Activated T-helper 1 cell treated with anti-CD3 and anti-CD28 coated beads, Interleukin-12 subunit alpha, Interleukin-12 subunit beta, Interleukin-2, Interleukin-4 antibody, amounts not matched to agents 30 ng/mL and 10 ng/mL and 1 ng/mL, durations not matched to agents 14 hours and 24 hours and 36 hours (primary cell): ENCODE results near the gene SPATC1L. TPM values are rescaled to one million over a fixed set of nuclear protein-coding genes. Genes with fewer than 3 reads are reported as not detected.
"Not testable (repeated sequence)": the region's sequence is repeated elsewhere in the genome, so short reads cannot be mapped to it uniquely, and the experiment has no call there.

ENCODE experiments used
- DNase-seq: peaks from one replicate; pipeline ENCODE4 v3.0.0; 2021; ENCODE audit warnings: low spot score
- H3K27ac Mint-ChIP-seq: one replicate; pipeline ENCODE4 v1.8.0; 2021; ENCODE audit warnings: mild to moderate bottlenecking, mixed read lengths
- H3K27me3 Mint-ChIP-seq: one replicate; pipeline ENCODE4 v1.8.0; 2022; ENCODE audit warnings: mild to moderate bottlenecking, moderate library complexity, mixed read lengths; ENCODE audit not compliant: insufficient read depth
- H3K36me3 Mint-ChIP-seq: one replicate; pipeline ENCODE4 v1.8.0; 2021; ENCODE audit warnings: low read depth, mixed read lengths
- H3K4me1 Mint-ChIP-seq: one replicate; pipeline ENCODE4 v1.8.0; 2021; ENCODE audit warnings: low read depth, mixed read lengths
- H3K4me3 Mint-ChIP-seq: one replicate; pipeline ENCODE4 v1.8.0; 2021; ENCODE audit warnings: mild to moderate bottlenecking, moderate library complexity, mixed read lengths
- H3K9me3 Mint-ChIP-seq: one replicate; pipeline ENCODE4 v1.8.0; 2021; ENCODE audit warnings: mixed read lengths
- intact Hi-C: fragments of 100-400 bp; cut with micrococcal nuclease; formaldehyde crosslinking; loops from one replicate; pipeline ENCODE4 v1.15.1; 2024
- total RNA-seq: library from RNA; stranded (reverse); gene quantifications from 2 replicates; pipeline ENCODE4 v1.2.3, GENCODE V29; 2022

SPATC1L gene
- total RNA-seq, 1 donor from 2014 or later, result 12.8 TPM

GRCh38 chr21:46180778-46181391 lies 3.4 kb downstream of the SPATC1L start:
- Mint-ChIP-seq H3K27ac (no peak overlapping the region), H3K4me3 (no peak overlapping the region), H3K4me1 (no peaks in the 10 kb centered on the region), H3K27me3 (peaks cover 5% of the 10 kb centered on the region), H3K36me3 (peaks cover 2% of the 10 kb centered on the region), H3K9me3 (peaks cover 14% of the 10 kb centered on the region)
- no peak for DNase-seq
- intact Hi-C loops, result no loop called here

- H3K9me3 Mint-ChIP-seq, result peaks cover 20% of the 10 kb centered on the region
- no peak for DNase-seq
- H3K4me1 Mint-ChIP-seq, result no peaks in the 10 kb centered on the region
- peaks cover 2% of the 10 kb centered on the region for H3K36me3 Mint-ChIP-seq
- H3K4me3 Mint-ChIP-seq, result no peak overlapping the region
- intact Hi-C loops, result no loop called here
- H3K27me3 Mint-ChIP-seq, result peaks cover 7% of the 10 kb centered on the region
- H3K27ac Mint-ChIP-seq, result no peak overlapping the region
Measured at GRCh38 chr21:46180079-46180722, 4.1 kb downstream of the SPATC1L start.

GRCh38 chr21:46179708-46180078 lies 4.6 kb downstream of the SPATC1L start:
- Mint-ChIP-seq H3K36me3 (peaks cover 2% of the 10 kb centered on the region), H3K4me1 (no peaks in the 10 kb centered on the region), H3K27ac (no peak overlapping the region), H3K9me3 (peaks cover 25% of the 10 kb centered on the region), H3K27me3 (peaks cover 7% of the 10 kb centered on the region), H3K4me3 (no peak overlapping the region)
- DNase-seq, result no peak
- intact Hi-C loops, result no loop called here

- Mint-ChIP-seq H3K4me3 (no peak overlapping the region), H3K9me3 (peaks cover 30% of the 10 kb centered on the region), H3K27me3 (peaks cover 7% of the 10 kb centered on the region), H3K4me1 (no peaks in the 10 kb centered on the region), H3K27ac (no peak overlapping the region), H3K36me3 (peaks cover 2% of the 10 kb centered on the region)
- DNase-seq, result no peak
- intact Hi-C loops, result no loop called here
Measured at GRCh38 chr21:46178961-46179360, 5.3 kb downstream of the SPATC1L start.

GRCh38 chr21:46176443-46177129 lies 7.7 kb downstream of the SPATC1L start:
- peaks cover 30% of the 10 kb centered on the region for H3K9me3 Mint-ChIP-seq
- H3K4me3 Mint-ChIP-seq, H3K36me3 Mint-ChIP-seq, H3K27me3 Mint-ChIP-seq, DNase-seq, H3K4me1 Mint-ChIP-seq, intact Hi-C loops, H3K27ac Mint-ChIP-seq: not testable (repeated sequence)

- H3K27me3 Mint-ChIP-seq, result peaks cover 7% of the 10 kb centered on the region
- no peak for DNase-seq
- H3K27ac Mint-ChIP-seq, result no peak overlapping the region
- no peak overlapping the region for H3K4me3 Mint-ChIP-seq
- peaks cover 2% of the 10 kb centered on the region for H3K36me3 Mint-ChIP-seq
- H3K9me3 Mint-ChIP-seq, result peaks cover 36% of the 10 kb centered on the region
- H3K4me1 Mint-ChIP-seq, result no peaks in the 10 kb centered on the region
- intact Hi-C loops, result no loop called here
Measured at GRCh38 chr21:46173573-46173972, 10.7 kb downstream of the SPATC1L start.

- peaks cover 36% of the 10 kb centered on the region for H3K9me3 Mint-ChIP-seq
- no peak overlapping the region for H3K27ac Mint-ChIP-seq
- H3K27me3 Mint-ChIP-seq, result peaks cover 7% of the 10 kb centered on the region
- intact Hi-C loops, result no loop called here
- peaks cover 2% of the 10 kb centered on the region for H3K36me3 Mint-ChIP-seq
- H3K4me1 Mint-ChIP-seq, result no peaks in the 10 kb centered on the region
- H3K4me3 Mint-ChIP-seq, result no peak overlapping the region
- no peak for DNase-seq
Measured at GRCh38 chr21:46172863-46173528, 11.3 kb downstream of the SPATC1L start.

- Mint-ChIP-seq H3K4me1 (no peaks in the 10 kb centered on the region), H3K9me3 (peaks cover 32% of the 10 kb centered on the region), H3K27ac (no peak overlapping the region), H3K27me3 (peaks cover 7% of the 10 kb centered on the region), H3K4me3 (no peak overlapping the region), H3K36me3 (peaks cover 2% of the 10 kb centered on the region)
- DNase-seq, result no peak
- intact Hi-C loops, result no loop called here
Measured at GRCh38 chr21:46171996-46172862, 12.0 kb downstream of the SPATC1L start.

- no peak overlapping the region for H3K27ac Mint-ChIP-seq
- no peaks in the 10 kb centered on the region for H3K4me1 Mint-ChIP-seq
- peaks cover 7% of the 10 kb centered on the region for H3K27me3 Mint-ChIP-seq
- intact Hi-C loops, result no loop called here
- peaks cover 2% of the 10 kb centered on the region for H3K36me3 Mint-ChIP-seq
- peaks cover 28% of the 10 kb centered on the region for H3K9me3 Mint-ChIP-seq
- no peak for DNase-seq
- no peak overlapping the region for H3K4me3 Mint-ChIP-seq
Measured at GRCh38 chr21:46171585-46171984, 12.7 kb downstream of the SPATC1L start.

GRCh38 chr21:46170436-46171193 lies 13.6 kb downstream of the SPATC1L start:
- DNase-seq, result peak; percentile 13

GRCh38 chr21:46168659-46169386 lies 15.4 kb downstream of the SPATC1L start:
- H3K4me1 Mint-ChIP-seq, result no peaks in the 10 kb centered on the region
- H3K27ac Mint-ChIP-seq, result no peak overlapping the region
- H3K27me3 Mint-ChIP-seq, result no peaks in the 10 kb centered on the region
- H3K9me3 Mint-ChIP-seq, result peaks cover 5% of the 10 kb centered on the region
- no peak for DNase-seq
- no peak overlapping the region for H3K4me3 Mint-ChIP-seq
- H3K36me3 Mint-ChIP-seq, result no peaks in the 10 kb centered on the region
- intact Hi-C loops, result no loop called here

More at GRCh38 chr21:46170436-46171193, 13.6 kb downstream of the SPATC1L start:
- H3K27ac Mint-ChIP-seq, H3K36me3 Mint-ChIP-seq, H3K4me1 Mint-ChIP-seq, H3K4me3 Mint-ChIP-seq, intact Hi-C loops, H3K27me3 Mint-ChIP-seq: not testable (repeated sequence)
- H3K9me3 Mint-ChIP-seq, result peaks cover 19% of the 10 kb centered on the region
